Hepatocyte (in vitro differentiated cells): ENCODE results near the gene IKBIP. TPM values are rescaled to one million over a fixed set of nuclear protein-coding genes. Genes with fewer than 3 reads are reported as not detected.
A peak's percentile ranks its signal among the peaks of the same experiment; 100 is the strongest.

Experiments used
- DNase-seq: peaks from one replicate; pipeline ENCODE4 v3.0.0-alpha.2; 2016; ENCODE audit warnings: low spot score
- H2AFZ ChIP-seq: fragments of 200-600 bp; sonication (generic); 2 replicates; pipeline ENCODE4 v1.6.0; 2016; ENCODE audit warnings: antibody characterized with exemption, mild to moderate bottlenecking
- H3K27ac ChIP-seq: fragments of 200-600 bp; sonication (generic); 2 replicates; pipeline ENCODE4 v1.5.1; 2016; ENCODE audit warnings: mild to moderate bottlenecking
- H3K27me3 ChIP-seq: fragments of 200-600 bp; sonication (generic); 2 replicates; pipeline ENCODE4 v1.6.1; 2016
- H3K36me3 ChIP-seq: fragments of 200-600 bp; sonication (generic); replicated peaks from 2 replicates; pipeline ENCODE4 v1.5.1; 2016; ENCODE audit warnings: low read depth; ENCODE audit not compliant: insufficient read depth
- H3K4me1 ChIP-seq: fragments of 200-600 bp; sonication (generic); 2 replicates; pipeline ENCODE4 v1.5.1; 2016; ENCODE audit warnings: mild to moderate bottlenecking, moderate library complexity; ENCODE audit not compliant: insufficient read depth
- H3K4me2 ChIP-seq: fragments of 200-600 bp; sonication (generic); 2 replicates; pipeline ENCODE4 v1.6.0; 2016
- H3K4me3 ChIP-seq: fragments of 200-600 bp; sonication (generic); 2 replicates; pipeline ENCODE4 v1.5.1; 2016; ENCODE audit warnings: mild to moderate bottlenecking
- H3K79me2 ChIP-seq: fragments of 200-600 bp; sonication (generic); 2 replicates; pipeline ENCODE4 v1.6.0; 2017; ENCODE audit warnings: mild to moderate bottlenecking
- H3K9me2 ChIP-seq: fragments of 200-600 bp; sonication (generic); replicated peaks from 2 replicates; pipeline ENCODE4 v1.6.0; 2017; ENCODE audit warnings: mild to moderate bottlenecking; ENCODE audit not compliant: insufficient read depth
- H3K9me3 ChIP-seq: fragments of 200-600 bp; sonication (generic); 2 replicates; pipeline ENCODE4 v1.5.1; 2016; ENCODE audit warnings: low read depth, mild to moderate bottlenecking
- H4K20me1 ChIP-seq: fragments of 200-600 bp; sonication (generic); 2 replicates; pipeline ENCODE4 v1.6.0; 2016; ENCODE audit warnings: mild to moderate bottlenecking; ENCODE audit not compliant: insufficient read depth, poor library complexity, severe bottlenecking
- EZH2 ChIP-seq: fragments of 200-600 bp; sonication (generic); IDR thresholded peaks from 2 replicates; pipeline ENCODE4 v1.6.1; 2016; ENCODE audit warnings: antibody characterized with exemption, mild to moderate bottlenecking, borderline replicate concordance
- EZH2phosphoT487 ChIP-seq: fragments of 200-600 bp; sonication (generic); IDR thresholded peaks from one replicate; pipeline ENCODE4 v1.6.1; 2018; ENCODE audit warnings: antibody characterized with exemption, mild to moderate bottlenecking, low read depth, moderate library complexity; ENCODE audit not compliant: unreplicated experiment, severe bottlenecking
- WGBS: methylation state at CpG from one replicate; pipeline ENCODE4 v1.1.6; 2016; ENCODE audit warnings: low lambda C conversion rate; ENCODE audit errors: missing lambda C conversion rate; 5-methylcytosine and 5-hydroxymethylcytosine counted together
- polyA plus RNA-seq: library from polyadenylated mRNA; unstranded; fragments of >200 nt; fragmentation: Nextera tagmentation; extraction: Ambion mirVana; gene quantifications from 2 replicates; pipeline ENCODE4 v1.2.1, GENCODE V29; 2016
- total RNA-seq: library from RNA; depleted of rRNA; stranded (reverse); fragments of >200 nt; gene quantifications from 2 replicates; pipeline ENCODE4 v1.2.3, GENCODE V29; 2014
- TF ChIP-seq, protein P1 (sequence below): fragments of 200-600 bp; sonication (generic); IDR thresholded peaks from 2 replicates; pipeline ENCODE4 v1.5.1; 2016; ENCODE audit warnings: antibody characterized with exemption, mild to moderate bottlenecking; ENCODE audit not compliant: poor library complexity

Gene IKBIP, protein sequence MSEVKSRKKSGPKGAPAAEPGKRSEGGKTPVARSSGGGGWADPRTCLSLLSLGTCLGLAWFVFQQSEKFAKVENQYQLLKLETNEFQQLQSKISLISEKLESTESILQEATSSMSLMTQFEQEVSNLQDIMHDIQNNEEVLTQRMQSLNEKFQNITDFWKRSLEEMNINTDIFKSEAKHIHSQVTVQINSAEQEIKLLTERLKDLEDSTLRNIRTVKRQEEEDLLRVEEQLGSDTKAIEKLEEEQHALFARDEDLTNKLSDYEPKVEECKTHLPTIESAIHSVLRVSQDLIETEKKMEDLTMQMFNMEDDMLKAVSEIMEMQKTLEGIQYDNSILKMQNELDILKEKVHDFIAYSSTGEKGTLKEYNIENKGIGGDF
- total RNA-seq = 45.5 and 52.5 TPM in 2 replicates
- polyA plus RNA-seq = 38.0 and 44.5 TPM in 2 replicates

DNA sequence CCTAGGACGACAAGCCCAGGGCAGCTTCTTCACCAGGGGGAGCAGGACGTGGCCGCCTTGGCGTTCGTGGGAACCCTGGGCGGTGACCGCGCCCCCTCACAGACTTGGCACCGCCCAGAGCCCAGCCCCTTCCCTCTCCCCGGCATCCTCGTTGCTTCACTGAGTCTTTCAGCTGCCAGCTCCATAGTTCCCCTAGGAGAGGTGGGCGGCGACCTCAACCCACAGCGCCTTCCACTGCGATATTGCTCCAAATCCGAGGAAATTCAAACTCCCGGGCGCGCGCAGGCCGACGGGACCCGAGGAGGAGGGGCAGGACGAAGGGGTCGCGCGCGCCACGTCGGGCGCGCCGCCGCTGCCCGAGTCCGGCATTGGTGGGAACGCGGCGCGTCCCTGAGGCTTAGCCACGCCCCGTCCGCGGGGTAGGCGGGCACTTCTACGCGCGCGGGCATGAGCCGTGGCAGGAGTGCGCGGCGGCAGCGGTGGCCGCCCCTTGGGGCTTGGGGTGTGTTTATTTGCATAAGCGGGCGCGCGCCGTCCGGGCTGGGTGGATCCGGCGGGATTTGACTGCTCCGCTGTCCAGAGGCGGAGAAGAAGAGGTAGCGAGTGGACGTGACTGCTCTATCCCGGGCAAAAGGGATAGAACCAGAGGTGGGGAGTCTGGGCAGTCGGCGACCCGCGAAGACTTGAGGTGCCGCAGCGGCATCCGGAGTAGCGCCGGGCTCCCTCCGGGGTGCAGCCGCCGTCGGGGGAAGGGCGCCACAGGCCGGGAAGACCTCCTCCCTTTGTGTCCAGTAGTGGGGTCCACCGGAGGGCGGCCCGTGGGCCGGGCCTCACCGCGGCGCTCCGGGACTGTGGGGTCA is at the start of gene IKBIP, which contains the start of gene APAF1:
TSS of gene IKBIP (minus strand) at position 77 of the 860 bp plus-strand sequence. CDS start 87 bp downstream, outside the sequence.
TSS of gene APAF1 (plus strand) at position 579 of the 860 bp plus-strand sequence. CDS start 3,070 bp downstream, outside the sequence.
- H3K27me3 ChIP-seq = no peaks in the 10 kb centered on the region
- H4K20me1 ChIP-seq = no peaks in the 10 kb centered on the region
- DNase-seq = peak; percentile 99
- H3K9me3 ChIP-seq = no peaks in the 10 kb centered on the region
- TF ChIP-seq, protein P1, sequence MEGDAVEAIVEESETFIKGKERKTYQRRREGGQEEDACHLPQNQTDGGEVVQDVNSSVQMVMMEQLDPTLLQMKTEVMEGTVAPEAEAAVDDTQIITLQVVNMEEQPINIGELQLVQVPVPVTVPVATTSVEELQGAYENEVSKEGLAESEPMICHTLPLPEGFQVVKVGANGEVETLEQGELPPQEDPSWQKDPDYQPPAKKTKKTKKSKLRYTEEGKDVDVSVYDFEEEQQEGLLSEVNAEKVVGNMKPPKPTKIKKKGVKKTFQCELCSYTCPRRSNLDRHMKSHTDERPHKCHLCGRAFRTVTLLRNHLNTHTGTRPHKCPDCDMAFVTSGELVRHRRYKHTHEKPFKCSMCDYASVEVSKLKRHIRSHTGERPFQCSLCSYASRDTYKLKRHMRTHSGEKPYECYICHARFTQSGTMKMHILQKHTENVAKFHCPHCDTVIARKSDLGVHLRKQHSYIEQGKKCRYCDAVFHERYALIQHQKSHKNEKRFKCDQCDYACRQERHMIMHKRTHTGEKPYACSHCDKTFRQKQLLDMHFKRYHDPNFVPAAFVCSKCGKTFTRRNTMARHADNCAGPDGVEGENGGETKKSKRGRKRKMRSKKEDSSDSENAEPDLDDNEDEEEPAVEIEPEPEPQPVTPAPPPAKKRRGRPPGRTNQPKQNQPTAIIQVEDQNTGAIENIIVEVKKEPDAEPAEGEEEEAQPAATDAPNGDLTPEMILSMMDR = no peak
- TF ChIP-seq EZH2 = no peak
- TF ChIP-seq EZH2phosphoT487 = no peak
- H3K4me2 ChIP-seq = peak within 1 kb of the TSS; percentile 93
- peaks cover 67% of the 10 kb centered on the region for H3K79me2 ChIP-seq
- H3K36me3 ChIP-seq = no peaks in the 10 kb centered on the region
- peaks cover 5% of the 10 kb centered on the region for H3K4me1 ChIP-seq
- peak within 1 kb of the TSS; percentile 75 for H2AFZ ChIP-seq
- peak within 1 kb of the TSS; percentile 77 for H3K4me3 ChIP-seq
- under 1% methylated on average over 88 of the region's 91 CpGs for WGBS
- H3K9me2 ChIP-seq = no peaks in the 10 kb centered on the region
- H3K27ac ChIP-seq = peak within 1 kb of the TSS; percentile 92

DNA sequence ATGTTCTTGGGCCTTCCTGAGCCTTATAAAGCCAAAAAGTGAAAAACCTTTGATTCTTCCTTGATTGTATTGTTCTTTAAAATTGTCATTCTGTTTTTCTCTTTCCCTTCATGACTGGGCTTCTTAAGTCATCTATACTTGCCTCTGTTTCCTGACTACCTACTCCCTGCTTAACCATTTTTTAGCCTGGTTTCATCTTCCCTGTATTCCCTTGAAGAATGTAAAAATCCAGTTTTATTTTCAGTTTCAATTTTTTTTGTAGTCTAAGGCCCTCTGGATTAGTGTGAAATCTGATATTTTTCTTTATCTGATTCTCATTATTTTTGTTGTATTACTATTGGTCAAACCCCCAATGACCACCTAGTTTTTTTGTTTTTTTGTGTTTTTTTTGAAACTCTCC is 46.8 kb upstream of the IKBIP start:
- Histone ChIP-seq H4K20me1 (no peaks in the 10 kb centered on the region), H3K79me2 (no peaks in the 10 kb centered on the region), H3K9me3 (no peaks in the 10 kb centered on the region), H3K27ac (no peak overlapping the region), H3K4me3 (no peak overlapping the region), H3K4me2 (no peak overlapping the region), H3K9me2 (no peaks in the 10 kb centered on the region), H3K27me3 (no peaks in the 10 kb centered on the region), H2AFZ (no peak overlapping the region), H3K36me3 (no peaks in the 10 kb centered on the region), H3K4me1 (no peaks in the 10 kb centered on the region)
- no peak for DNase-seq
- TF ChIP-seq EZH2 = no peak
- no peak for TF ChIP-seq EZH2phosphoT487
- TF ChIP-seq, protein P1 = no peak

DNA sequence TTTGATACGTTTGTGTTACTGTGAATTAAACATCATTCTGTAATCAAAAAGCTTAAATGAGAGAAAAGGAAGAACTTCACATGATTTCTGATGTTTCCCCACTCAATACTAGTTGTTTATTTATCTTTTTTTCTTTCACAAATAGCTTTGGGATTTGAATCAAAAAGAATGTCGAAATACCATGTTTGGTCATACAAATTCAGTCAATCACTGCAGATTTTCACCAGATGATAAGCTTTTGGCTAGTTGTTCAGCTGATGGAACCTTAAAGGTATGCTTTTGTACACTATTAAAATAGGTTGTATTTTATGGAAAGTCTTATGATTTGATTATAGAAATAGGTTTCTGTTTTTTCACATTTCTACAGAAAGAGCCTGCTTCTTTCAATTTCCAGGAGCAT is 42.0 kb upstream of the IKBIP start:
- Histone ChIP-seq H3K36me3 (no peaks in the 10 kb centered on the region), H3K27ac (no peak overlapping the region), H4K20me1 (no peaks in the 10 kb centered on the region), H3K4me1 (no peaks in the 10 kb centered on the region), H3K9me3 (no peaks in the 10 kb centered on the region), H2AFZ (no peak overlapping the region), H3K9me2 (no peaks in the 10 kb centered on the region), H3K27me3 (no peaks in the 10 kb centered on the region), H3K79me2 (no peaks in the 10 kb centered on the region), H3K4me3 (no peak overlapping the region), H3K4me2 (no peak overlapping the region)
- TF ChIP-seq EZH2 (no peak), EZH2phosphoT487 (no peak)
- TF ChIP-seq, protein P1 = no peak
- no peak for DNase-seq
- WGBS = 92% methylated on average over 2 of the region's 2 CpGs
